Activated CD8-positive, alpha-beta T cell treated with anti-CD3 and anti-CD28 coated beads for 36 hours (primary cell): Measurements from ENCODE around the gene CEP192. TPM values are rescaled to one million over a fixed set of nuclear protein-coding genes. Genes with fewer than 3 reads are reported as not detected.

ENCODE experiments used
- ATAC-seq: fragments of 200-7000 bp; cut with Tn5 transposase; one replicate; pipeline ENCODE4 v1.10.0; 2021; ENCODE audit warnings: mild to moderate bottlenecking, moderate library complexity
- CTCF ChIA-PET: fragments of 350-600 bp; sonication (Branson Sonifier 250); formaldehyde crosslinking; loops from one replicate; lab custom pipeline; 2021; ENCODE audit warnings: antibody characterized with exemption; lab: Charles Lee
- POLR2A ChIA-PET: fragments of 350-600 bp; sonication (Branson Sonifier 250); formaldehyde crosslinking; loops from one replicate; lab custom pipeline; 2021; ENCODE audit warnings: antibody characterized with exemption; lab: Charles Lee
- DNase-seq: peaks from one replicate; pipeline ENCODE4 v3.0.0-alpha.2; 2020
- H3K27ac Mint-ChIP-seq: one replicate; pipeline ENCODE4 v1.8.0; 2021; ENCODE audit warnings: mild to moderate bottlenecking, mixed read lengths
- H3K27me3 Mint-ChIP-seq: one replicate; pipeline ENCODE4 v1.8.0; 2021; ENCODE audit warnings: mixed read lengths
- H3K36me3 Mint-ChIP-seq: one replicate; pipeline ENCODE4 v1.8.0; 2021; ENCODE audit warnings: low read depth, mixed read lengths
- H3K4me1 Mint-ChIP-seq: one replicate; pipeline ENCODE4 v1.8.0; 2021; ENCODE audit warnings: low read depth, mixed read lengths
- H3K4me3 Mint-ChIP-seq: one replicate; pipeline ENCODE4 v1.8.0; 2021; ENCODE audit warnings: mild to moderate bottlenecking, moderate library complexity, mixed read lengths
- H3K9me3 Mint-ChIP-seq: one replicate; pipeline ENCODE4 v1.8.0; 2021; ENCODE audit warnings: mixed read lengths
- intact Hi-C: fragments of 100-400 bp; cut with micrococcal nuclease; formaldehyde crosslinking; loops from one replicate; pipeline ENCODE4 v1.10.0; 2022
- total RNA-seq, 2 experiments: library from RNA; stranded (reverse); gene quantifications; one replicate each; pipeline ENCODE4 v1.2.3, GENCODE V29; 2021
- TF ChIP-seq, protein P1 (sequence below): fragments of 200-600 bp; IDR thresholded peaks from one replicate; pipeline ENCODE4 v1.8.0; 2022; ENCODE audit warnings: antibody characterized with exemption, mild to moderate bottlenecking

CEP192 gene
- total RNA-seq, 2 experiments from 2014 or later: 39.5 to 42.9 TPM

DNA sequence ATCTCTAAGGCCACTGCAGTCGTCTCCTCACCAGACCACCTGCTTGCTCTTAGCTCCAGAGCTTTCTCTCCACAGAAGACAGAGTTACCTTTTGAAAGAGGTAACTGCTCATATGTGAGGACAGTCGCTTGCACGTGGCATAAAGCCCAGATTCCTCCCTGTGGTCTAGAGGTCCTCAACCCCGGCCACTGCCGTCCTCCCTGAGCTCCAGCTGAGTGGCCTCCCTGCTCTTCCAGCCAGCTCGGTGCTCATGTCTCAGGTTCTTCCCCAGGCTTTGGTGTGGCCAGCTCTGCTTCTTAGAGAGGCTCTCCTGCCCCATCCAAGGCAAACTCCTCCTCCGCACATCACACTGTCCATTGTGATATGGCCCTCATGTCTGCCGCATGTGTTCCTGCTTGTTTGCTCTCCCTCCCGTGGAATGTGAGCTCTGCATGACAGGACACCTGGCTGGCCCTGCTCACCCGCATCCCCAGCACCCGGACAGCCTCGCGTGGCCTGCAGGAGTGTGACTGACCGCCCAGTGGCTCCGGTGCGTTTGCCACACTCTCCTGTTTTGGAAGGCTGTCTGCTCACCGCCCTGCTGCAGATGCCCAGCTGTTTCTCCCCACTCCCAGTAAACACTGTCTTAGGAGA is 135.9 kb downstream of the CEP192 start:
- no peak overlapping the region for H3K4me3 Mint-ChIP-seq
- POLR2A ChIA-PET: interaction anchor here (0.6 to 1.1 kb wide), 4 partner anchors 10 to 30 kb away, joined by 3 read pairs; no protein-coding TSS in a partner anchor

DNA sequence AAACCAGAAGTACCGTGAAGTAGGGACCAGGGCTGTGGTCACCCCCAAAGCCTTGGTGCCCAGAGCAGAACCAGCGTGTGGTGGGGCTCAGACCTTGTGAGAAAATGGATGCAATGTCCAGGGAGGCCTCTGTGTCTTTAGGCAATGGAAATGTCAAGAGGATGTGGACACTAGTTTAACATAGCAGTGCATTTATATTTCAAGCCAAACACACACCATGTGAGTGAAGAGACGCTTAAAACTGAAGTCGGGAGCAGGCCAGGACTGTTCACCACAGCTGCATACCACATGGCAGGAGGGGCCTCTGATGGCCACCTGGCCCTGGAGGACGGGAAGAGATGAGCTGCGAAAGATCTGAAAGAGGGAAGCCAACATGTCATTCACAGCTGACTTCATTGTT is 140.1 kb downstream of the CEP192 start:
- intact Hi-C loops: no loop called here
- Mint-ChIP-seq H3K4me1 (peaks cover 10% of the 10 kb centered on the region), H3K9me3 (no peaks in the 10 kb centered on the region), H3K27ac (no peak overlapping the region), H3K4me3 (no peak overlapping the region), H3K27me3 (no peaks in the 10 kb centered on the region), H3K36me3 (peaks cover 7% of the 10 kb centered on the region)
- TF ChIP-seq, protein P1, sequence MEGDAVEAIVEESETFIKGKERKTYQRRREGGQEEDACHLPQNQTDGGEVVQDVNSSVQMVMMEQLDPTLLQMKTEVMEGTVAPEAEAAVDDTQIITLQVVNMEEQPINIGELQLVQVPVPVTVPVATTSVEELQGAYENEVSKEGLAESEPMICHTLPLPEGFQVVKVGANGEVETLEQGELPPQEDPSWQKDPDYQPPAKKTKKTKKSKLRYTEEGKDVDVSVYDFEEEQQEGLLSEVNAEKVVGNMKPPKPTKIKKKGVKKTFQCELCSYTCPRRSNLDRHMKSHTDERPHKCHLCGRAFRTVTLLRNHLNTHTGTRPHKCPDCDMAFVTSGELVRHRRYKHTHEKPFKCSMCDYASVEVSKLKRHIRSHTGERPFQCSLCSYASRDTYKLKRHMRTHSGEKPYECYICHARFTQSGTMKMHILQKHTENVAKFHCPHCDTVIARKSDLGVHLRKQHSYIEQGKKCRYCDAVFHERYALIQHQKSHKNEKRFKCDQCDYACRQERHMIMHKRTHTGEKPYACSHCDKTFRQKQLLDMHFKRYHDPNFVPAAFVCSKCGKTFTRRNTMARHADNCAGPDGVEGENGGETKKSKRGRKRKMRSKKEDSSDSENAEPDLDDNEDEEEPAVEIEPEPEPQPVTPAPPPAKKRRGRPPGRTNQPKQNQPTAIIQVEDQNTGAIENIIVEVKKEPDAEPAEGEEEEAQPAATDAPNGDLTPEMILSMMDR: no peak
- CTCF ChIA-PET: interaction anchor here (2.7 kb wide), 1 partner anchor 28 kb away, joined by 13 read pairs; no protein-coding TSS in a partner anchor
- no peak for ATAC-seq
- DNase-seq: no peak
- POLR2A ChIA-PET: interaction anchor here (1.1 kb wide), 1 partner anchor 12 kb away, joined by 3 read pairs; no protein-coding TSS in a partner anchor

More for the DNA sequence above, 135.9 kb downstream of the CEP192 start:
- CTCF ChIA-PET: interaction anchor here (1.0 to 1.3 kb wide), 2 partner anchors 11 to 32 kb away, joined by 3 read pairs; no protein-coding TSS in a partner anchor
- no peaks in the 10 kb centered on the region for H3K9me3 Mint-ChIP-seq
- TF ChIP-seq, protein P1: no peak
- ATAC-seq (no peak), DNase-seq (no peak)
- H3K27me3 Mint-ChIP-seq: no peaks in the 10 kb centered on the region
- no peaks in the 10 kb centered on the region for H3K4me1 Mint-ChIP-seq
- peak overlapping the region; percentile 15 for H3K27ac Mint-ChIP-seq
- intact Hi-C loops: no loop called here
- peaks cover 7% of the 10 kb centered on the region for H3K36me3 Mint-ChIP-seq

DNA sequence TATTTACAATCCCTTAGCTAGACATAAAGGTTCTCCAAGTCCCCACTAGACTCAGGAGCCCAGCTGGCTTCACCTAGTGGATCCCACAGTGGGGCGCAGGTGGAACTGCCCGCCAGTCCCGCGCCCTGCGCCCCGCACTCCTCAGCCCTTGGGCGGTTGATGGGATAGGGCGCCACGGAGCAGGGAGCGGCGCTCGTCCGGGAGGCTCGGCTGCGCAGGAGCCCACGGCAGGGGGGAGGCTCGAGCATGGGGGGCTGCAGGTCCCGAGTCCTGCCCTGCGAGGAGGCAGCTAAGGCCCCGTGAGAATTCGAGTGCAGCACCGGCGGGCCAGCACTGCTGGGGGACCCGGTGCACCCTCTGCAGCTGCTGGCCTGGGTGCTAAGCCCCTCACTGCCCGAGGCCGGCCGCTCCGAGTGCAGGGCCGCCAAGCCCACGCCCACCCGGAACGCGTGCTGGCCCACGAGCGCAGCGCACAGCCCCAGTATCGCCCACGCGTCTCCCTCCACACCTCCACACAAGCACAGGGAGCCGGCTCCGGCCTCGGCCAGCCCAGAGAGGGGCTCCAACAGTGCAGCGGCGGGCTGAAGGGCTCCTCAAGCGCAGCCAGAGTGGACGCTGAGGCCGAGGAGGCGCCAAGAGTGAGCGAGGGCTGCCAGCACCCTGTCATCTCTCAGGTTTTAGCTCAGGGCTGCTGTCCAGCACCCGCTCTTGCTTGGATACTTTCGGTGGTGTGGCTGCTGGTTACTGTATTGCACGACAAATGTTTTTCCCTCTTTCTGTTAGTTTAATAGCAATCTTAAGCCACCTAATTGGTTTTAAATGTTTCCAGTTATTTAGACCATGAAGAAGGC is 143.6 kb downstream of the CEP192 start:
- Mint-ChIP-seq H3K4me3 (no peak overlapping the region), H3K27ac (no peak overlapping the region), H3K27me3 (no peaks in the 10 kb centered on the region), H3K4me1 (peaks cover 29% of the 10 kb centered on the region), H3K9me3 (no peaks in the 10 kb centered on the region), H3K36me3 (peaks cover 2% of the 10 kb centered on the region)
- ChIA-PET POLR2A (interaction anchor here (0.6 kb wide), 1 partner anchor 45 kb away, joined by 3 read pairs; no protein-coding TSS in a partner anchor), CTCF (no interaction called here)
- DNase-seq: no peak
- TF ChIP-seq, protein P1: no peak
- ATAC-seq: no peak
- intact Hi-C loops: no loop called here

- H3K27me3 Mint-ChIP-seq: no peaks in the 10 kb centered on the region
- ChIA-PET CTCF (interaction anchor here (1.0 to 1.4 kb wide), 2 partner anchors 20 to 243 kb away, joined by 4 read pairs; no protein-coding TSS in a partner anchor), POLR2A (interaction anchor here (1.3 to 1.9 kb wide), 2 partner anchors 145 to 188 kb away, joined by 4 to 7 read pairs; partner anchors contain the start of gene CEP192)
- H3K27ac Mint-ChIP-seq: peak overlapping the region; percentile 75
- intact Hi-C loops: no loop called here
- TF ChIP-seq, protein P1: no peak
- DNase-seq (peak; percentile 80), ATAC-seq (peak; percentile 35)
- peaks cover 29% of the 10 kb centered on the region for H3K4me1 Mint-ChIP-seq
- H3K9me3 Mint-ChIP-seq: no peaks in the 10 kb centered on the region
- peak overlapping the region; percentile 93 for H3K4me3 Mint-ChIP-seq
- H3K36me3 Mint-ChIP-seq: peaks cover 2% of the 10 kb centered on the region
Measured at GRCh38 chr18:13136056-13136903, 145.1 kb downstream of the CEP192 start.
